SK-N-SH (cell line): ENCODE measurements around the gene SPOCK3.

Experiments used
- ELF1 ChIP-seq: IDR thresholded peaks from 2 replicates; pipeline ENCODE4 v1.4.0; 2012
- EP300 ChIP-seq, 2 experiments: IDR thresholded peaks; 2 replicates each; pipeline versions ENCODE4 v1.4.0 to v1.6.1; 2012; ENCODE audit warnings: borderline replicate concordance in 1 of 2, low read depth in 1 of 2, low read length in 1 of 2
- FOXJ3 ChIP-seq: sonication (generic); formaldehyde crosslinking; IDR thresholded peaks from 2 replicates; pipeline ENCODE4 v1.5.1; 2020; ENCODE audit warnings: mild to moderate bottlenecking, missing genetic modification reagents
- GABPA ChIP-seq: IDR thresholded peaks from 2 replicates; pipeline ENCODE4 v1.4.0; 2012; ENCODE audit warnings: low read depth, mild to moderate bottlenecking
- POLR2AphosphoS5 ChIP-seq: IDR thresholded peaks from 2 replicates; pipeline ENCODE4 v1.6.1; 2012; ENCODE audit warnings: low read depth, low read length
- TF ChIP-seq, protein P1 (sequence below): fragments of 200-600 bp; sonication (generic); IDR thresholded peaks from 2 replicates; pipeline ENCODE4 v1.6.1; 2017; ENCODE audit warnings: antibody characterized with exemption, mild to moderate bottlenecking, moderate library complexity

DNA sequence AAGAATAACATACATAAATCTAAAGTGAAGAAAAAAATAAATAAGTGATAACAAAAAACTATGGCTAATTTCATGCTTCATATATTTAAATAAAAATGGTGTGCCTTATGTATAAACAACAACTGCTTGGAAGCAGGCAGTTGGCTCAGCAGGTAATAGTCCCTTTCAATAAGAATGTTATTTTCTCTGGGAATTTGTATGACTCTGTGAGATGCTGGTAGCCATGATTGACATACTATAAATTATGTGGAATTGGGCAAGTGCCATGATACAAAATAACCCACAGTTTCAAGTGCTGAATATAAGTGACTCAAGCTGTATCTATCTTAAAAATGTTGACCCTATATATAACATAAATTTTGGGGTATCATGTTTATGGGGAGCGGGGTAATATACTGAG lies 546.5 kb downstream of the SPOCK3 start:
- no peak for TF ChIP-seq EP300 (IDR thresholded peaks at IDR 0.05; ENCODE audit: borderline replicate concordance in 1 of 2, low read depth in 1 of 2, low read length in 1 of 2)
- no peak for TF ChIP-seq GABPA
- TF ChIP-seq ELF1: no peak
- TF ChIP-seq, protein P1, sequence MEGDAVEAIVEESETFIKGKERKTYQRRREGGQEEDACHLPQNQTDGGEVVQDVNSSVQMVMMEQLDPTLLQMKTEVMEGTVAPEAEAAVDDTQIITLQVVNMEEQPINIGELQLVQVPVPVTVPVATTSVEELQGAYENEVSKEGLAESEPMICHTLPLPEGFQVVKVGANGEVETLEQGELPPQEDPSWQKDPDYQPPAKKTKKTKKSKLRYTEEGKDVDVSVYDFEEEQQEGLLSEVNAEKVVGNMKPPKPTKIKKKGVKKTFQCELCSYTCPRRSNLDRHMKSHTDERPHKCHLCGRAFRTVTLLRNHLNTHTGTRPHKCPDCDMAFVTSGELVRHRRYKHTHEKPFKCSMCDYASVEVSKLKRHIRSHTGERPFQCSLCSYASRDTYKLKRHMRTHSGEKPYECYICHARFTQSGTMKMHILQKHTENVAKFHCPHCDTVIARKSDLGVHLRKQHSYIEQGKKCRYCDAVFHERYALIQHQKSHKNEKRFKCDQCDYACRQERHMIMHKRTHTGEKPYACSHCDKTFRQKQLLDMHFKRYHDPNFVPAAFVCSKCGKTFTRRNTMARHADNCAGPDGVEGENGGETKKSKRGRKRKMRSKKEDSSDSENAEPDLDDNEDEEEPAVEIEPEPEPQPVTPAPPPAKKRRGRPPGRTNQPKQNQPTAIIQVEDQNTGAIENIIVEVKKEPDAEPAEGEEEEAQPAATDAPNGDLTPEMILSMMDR: no peak
- no peak for TF ChIP-seq FOXJ3
- no peak for TF ChIP-seq POLR2AphosphoS5
